ENCODE measurements around the gene LGALS7.
"Not testable (repeated sequence)": the region's sequence is repeated elsewhere in the genome, so short reads cannot be mapped to it uniquely, and the experiment has no call there.

Gene LGALS7

GRCh38 chr19:38773469-38774177, at the start of gene LGALS7:
Gene LGALS7, minus strand, starts transcription at chr19:38773517. Its CDS starts 25 bp downstream, at chr19:38773492.
- no peak for DNase-seq (ENCODE audit: low spot score)

DNA sequence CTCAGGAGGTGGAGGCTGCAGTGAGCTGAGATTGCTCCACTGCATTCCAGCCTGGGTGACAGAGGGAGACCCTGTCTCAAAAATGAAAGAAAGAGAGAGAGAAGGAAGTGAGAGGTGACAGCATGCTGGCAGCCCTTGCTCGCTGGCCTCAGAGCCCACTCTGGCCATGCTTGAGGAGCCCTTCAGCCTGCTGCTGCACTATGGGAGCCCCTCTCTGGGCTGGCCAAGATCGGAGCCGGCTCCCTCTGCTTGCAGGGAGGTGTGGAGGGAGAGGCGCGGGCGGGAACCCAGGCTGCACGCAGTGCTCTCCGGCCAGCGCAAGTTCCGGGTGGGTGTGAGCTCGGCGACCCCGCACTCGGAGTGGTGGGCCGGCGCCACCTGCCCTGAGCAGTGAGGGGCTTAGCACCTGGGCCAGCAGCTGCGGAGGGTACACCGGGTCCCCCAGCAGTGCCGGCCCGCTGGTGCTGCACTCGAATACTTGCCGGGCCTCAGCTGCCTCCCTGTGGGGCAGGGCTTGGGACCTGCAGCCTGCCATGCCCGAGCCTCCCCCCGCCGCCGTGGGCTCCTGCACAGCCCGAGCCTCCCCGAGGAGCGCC, 48.0 kb upstream of the LGALS7 start:
- DNase-seq (ENCODE audit: low spot score) = peak; percentile 8

- peak; percentile 27 for DNase-seq (ENCODE audit: low spot score)
Observed at GRCh38 chr19:38819231-38819920, 46.1 kb upstream of the LGALS7 start.

GRCh38 chr19:38817081-38817480, 43.8 kb upstream of the LGALS7 start:
- DNase-seq (ENCODE audit: low spot score) = no peak

DNA sequence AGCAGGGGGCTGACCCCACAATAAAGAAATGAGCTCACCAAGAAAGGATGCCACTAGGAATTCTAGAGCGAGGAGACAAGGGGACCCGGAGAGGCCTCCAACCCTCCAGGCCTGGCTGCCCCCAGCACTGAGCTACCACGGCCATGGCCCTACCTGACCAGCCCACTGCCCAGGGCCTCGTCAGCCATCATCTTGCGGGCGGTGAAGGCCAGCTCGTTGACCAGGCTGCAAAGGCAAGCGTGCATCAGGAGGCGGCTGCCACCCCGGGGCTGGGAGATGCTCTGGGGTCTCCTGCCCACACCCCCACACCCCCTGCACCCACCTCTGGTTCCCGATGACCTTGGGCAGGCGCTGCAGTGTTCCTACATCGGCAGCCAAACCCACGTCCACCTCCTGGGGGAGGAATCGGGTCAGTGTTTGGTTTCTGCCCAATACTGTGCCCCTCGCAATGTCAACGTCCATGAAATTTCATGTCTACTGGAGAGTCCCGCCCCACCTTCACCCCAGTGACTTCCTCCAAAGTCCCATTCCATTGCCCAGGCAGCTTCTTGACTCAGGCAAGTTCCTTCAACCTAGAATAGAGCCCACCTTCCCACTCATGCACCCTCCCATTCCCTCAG, 42.9 kb upstream of the LGALS7 start:
- DNase-seq (ENCODE audit: low spot score) = no peak

DNA sequence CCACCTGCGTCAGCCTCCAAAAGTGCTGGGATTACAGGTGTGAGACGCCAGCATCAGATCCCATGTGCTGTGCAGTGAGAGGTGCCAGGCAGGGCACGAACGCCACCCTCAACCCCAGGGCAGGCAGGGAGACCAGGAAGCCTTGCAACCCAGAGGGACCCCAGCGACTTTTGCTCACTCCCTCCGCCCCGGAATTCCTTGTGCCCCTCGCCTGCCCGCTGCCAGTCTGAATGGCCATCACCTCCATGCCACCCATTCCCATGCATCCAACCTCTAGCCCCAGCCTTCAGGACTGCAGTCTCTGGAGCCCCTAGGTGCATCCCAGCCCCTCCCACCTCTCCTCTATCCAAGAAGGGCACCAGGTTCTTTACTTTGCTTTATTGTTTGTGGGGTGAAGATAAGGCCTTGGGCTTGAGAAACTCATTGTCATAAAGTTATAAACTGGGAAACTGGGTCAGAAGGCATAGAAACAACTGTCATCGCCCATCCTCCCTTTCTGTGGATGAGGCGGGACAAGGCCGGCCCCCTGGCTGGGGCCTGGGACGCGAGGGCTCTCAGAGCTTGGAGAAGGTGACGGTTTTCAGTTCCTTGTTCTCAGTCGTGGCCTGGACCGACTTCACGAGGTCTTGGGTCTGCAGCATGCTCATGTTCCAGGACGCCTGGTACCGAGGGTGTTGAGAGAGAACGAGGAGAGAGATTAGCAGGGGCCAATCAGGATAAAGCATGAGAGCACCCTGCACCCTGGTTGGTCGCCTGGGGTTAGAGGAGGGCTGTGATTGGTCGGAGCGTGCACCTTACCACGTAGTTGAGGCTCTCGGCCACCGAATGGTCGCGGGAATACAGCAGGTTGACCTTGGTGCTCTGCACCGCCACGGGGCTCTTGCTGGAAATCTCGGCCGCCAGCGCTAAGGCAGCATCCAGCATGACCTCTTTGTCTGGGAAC, 42.0 kb upstream of the LGALS7 start:
- DNase-seq (ENCODE audit: low spot score) = peak; percentile 30

GRCh38 chr19:38813932-38814331, 40.6 kb upstream of the LGALS7 start:
- DNase-seq (ENCODE audit: low spot score) = not testable (repeated sequence)

DNA sequence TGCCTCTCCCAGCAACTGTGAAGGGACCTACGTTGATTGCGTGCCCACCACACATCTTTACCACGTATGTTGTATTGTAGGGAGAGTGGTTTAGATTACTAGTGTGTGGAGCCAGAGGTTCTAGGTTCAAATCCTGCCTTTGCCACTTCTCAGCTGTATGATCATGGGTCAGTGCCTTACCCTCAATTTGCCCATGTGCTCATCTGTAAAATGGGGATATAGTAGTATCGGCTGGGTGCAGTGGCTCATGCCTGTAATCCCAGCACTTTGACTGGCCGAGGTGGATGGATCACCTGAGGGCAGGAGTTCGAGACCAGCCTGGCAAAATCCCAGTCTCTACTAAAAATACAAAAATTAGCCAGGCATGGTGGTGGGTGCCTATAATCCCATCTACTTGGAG, 40.0 kb upstream of the LGALS7 start:
- no peak for DNase-seq (ENCODE audit: low spot score)

GRCh38 chr19:38812841-38813320, 39.6 kb upstream of the LGALS7 start, which contains the start of gene LGALS4:
Gene LGALS4, minus strand, starts transcription at chr19:38812945. Its CDS starts 59 bp downstream, at chr19:38812886.
- DNase-seq (ENCODE audit: low spot score) = peak; percentile 27

DNA sequence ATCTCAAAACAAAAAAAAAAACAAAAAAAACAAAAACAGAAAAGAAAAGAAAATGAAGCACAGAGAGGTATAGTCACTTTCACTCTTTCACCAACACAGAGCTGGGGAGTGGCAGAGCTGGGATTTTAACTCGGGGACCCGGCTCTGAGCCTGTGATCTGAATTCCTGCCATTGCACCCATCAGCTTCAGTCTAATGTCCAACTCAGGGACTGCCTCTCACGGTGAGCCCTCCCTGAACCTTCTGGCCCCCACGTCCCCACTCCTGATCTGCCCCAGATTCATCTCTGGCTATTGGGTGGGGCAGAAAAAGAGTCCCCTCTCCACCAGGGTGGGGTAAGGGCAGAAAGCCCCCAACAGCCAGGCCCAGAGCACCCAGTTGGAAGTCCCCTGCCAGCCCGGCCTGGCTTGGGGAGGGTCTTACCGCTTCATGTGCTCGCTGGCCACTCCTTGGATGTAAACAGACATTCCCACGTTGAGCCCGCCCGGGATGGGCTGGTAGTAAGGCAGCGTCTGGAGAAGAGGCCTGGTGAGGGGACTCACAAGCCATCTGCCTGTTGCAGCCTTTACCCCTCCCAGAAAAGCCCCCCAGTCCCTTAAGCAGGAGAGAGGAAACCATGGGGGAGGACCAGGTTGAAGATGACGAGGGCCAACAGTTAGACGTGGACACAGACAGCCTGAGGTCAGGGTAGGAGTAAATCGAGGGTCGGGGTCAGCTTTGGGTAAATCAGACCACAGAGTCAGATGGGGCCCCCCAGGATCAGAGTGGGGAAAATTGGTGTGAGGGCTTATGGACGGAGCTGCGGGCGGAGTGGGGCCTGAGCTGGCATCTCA, 38.9 kb upstream of the LGALS7 start:
- DNase-seq (ENCODE audit: low spot score) = peak; percentile 31

- no peak for DNase-seq (ENCODE audit: low spot score)
Observed at GRCh38 chr19:38809592-38810252, 36.4 kb upstream of the LGALS7 start.

DNA sequence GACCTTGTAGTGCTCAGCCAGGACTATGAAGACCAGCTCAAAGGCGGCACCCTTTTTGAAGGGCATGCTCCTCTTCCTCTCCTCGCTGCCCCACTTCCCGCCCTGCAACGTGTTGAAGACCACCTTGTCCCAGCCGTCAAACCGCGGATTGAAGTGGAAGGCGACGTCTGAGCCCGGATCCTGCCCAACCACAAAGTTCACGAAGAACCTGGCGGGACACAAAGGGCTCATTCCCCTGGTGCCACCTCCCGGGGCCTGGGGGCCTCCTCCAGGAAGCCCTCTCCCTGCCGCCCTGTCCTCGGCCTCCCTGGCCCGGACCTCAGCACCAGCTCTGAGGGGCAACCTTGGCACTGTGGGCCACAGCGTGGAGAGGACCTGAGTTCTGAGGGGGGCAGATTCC, 35.4 kb upstream of the LGALS7 start:
- DNase-seq (ENCODE audit: low spot score) = peak; percentile 26

GRCh38 chr19:38807374-38808098, 34.2 kb upstream of the LGALS7 start:
- not testable (repeated sequence) for DNase-seq (ENCODE audit: low spot score)

- DNase-seq (ENCODE audit: low spot score) = no peak
Observed at GRCh38 chr19:38806371-38806770, 33.1 kb upstream of the LGALS7 start.

GRCh38 chr19:38805180-38805579, 31.9 kb upstream of the LGALS7 start:
- no peak for DNase-seq (ENCODE audit: low spot score)

DNA sequence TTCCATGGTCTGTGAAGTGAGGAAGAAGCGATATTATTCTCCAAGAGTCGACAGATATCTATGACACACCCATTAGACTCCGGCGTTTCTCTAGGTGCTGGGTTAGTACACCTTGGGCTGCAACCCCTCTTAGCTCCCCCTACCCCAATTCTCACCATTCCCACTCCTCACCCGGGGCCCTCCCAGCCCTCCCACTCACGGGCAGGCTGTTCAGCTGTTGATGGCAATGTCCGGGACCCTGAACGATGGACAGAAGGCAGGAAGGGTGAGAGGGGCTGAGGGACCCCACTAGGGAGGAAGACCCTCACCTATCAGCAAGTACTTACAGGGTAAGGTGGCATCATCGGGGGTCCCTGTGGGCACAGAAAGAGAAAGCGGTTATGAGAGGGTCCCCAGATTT, 30.2 kb upstream of the LGALS7 start:
- no peak for DNase-seq (ENCODE audit: low spot score)

GRCh38 chr19:38801359-38802095, 28.2 kb upstream of the LGALS7 start:
- no peak for DNase-seq (ENCODE audit: low spot score)

GRCh38 chr19:38800577-38801347, 27.4 kb upstream of the LGALS7 start:
- no peak for DNase-seq (ENCODE audit: low spot score)
